ENCODE data around the gene PLEKHA4. TPM values are rescaled to one million over a fixed set of nuclear protein-coding genes. Genes with fewer than 3 reads are reported as not detected.
"Not testable (repeated sequence)": the region's sequence is repeated elsewhere in the genome, so short reads cannot be mapped to it uniquely, and the experiment has no call there.

The PLEKHA4 gene
- total RNA-seq, 1 donor from 2014 or later: 14.1 TPM

- Histone ChIP-seq H3K9ac (ENCODE audit: low read depth in 1 of 3, low read length in 3 of 3) (no peak overlapping the region), H3K36me3 (ENCODE audit: control insufficient read depth in 3 of 3, insufficient read depth in 3 of 3, low read length in 3 of 3) (no peaks in the 10 kb centered on the region), H3K4me3 (ENCODE audit: low read length in 3 of 3) (no peak overlapping the region), H3K4me1 (ENCODE audit: control insufficient read depth in 3 of 3, insufficient read depth in 3 of 3, low read length in 3 of 3) (peaks cover under 1 to 5% (median 2%) of the 10 kb centered on the region in 3 donors), H3K27me3 (ENCODE audit: control insufficient read depth in 3 of 3, insufficient read depth in 3 of 3, low read length in 3 of 3) (peaks cover 0 to 11% (median 6%) of the 10 kb centered on the region in 3 donors), H3K9me3 (ENCODE audit: control insufficient read depth in 3 of 3, low read length in 3 of 3) (no peaks in the 10 kb centered on the region), H3K27ac (ENCODE audit: low read depth, low read length) (no peak overlapping the region)
These were observed 22.1 kb upstream of the PLEKHA4 start for GRCh38 chr19:48890551-48890950.

- not testable (repeated sequence) for H3K36me3 ChIP-seq (ENCODE audit: control insufficient read depth in 3 of 3, insufficient read depth in 3 of 3, low read length in 3 of 3); H3K27ac ChIP-seq (ENCODE audit: low read depth, low read length); H3K27me3 ChIP-seq (ENCODE audit: control insufficient read depth in 3 of 3, insufficient read depth in 3 of 3, low read length in 3 of 3); H3K9me3 ChIP-seq (ENCODE audit: control insufficient read depth in 3 of 3, low read length in 3 of 3); H3K4me1 ChIP-seq (ENCODE audit: control insufficient read depth in 3 of 3, insufficient read depth in 3 of 3, low read length in 3 of 3); H3K4me3 ChIP-seq (ENCODE audit: low read length in 3 of 3); H3K9ac ChIP-seq (ENCODE audit: low read depth in 1 of 3, low read length in 3 of 3)
These were observed 21.1 kb upstream of the PLEKHA4 start for GRCh38 chr19:48889496-48889895.

- Histone ChIP-seq H3K9me3 (ENCODE audit: control insufficient read depth in 3 of 3, low read length in 3 of 3) (no peaks in the 10 kb centered on the region), H3K4me1 (ENCODE audit: control insufficient read depth in 3 of 3, insufficient read depth in 3 of 3, low read length in 3 of 3) (no peaks in the 10 kb centered on the region), H3K27ac (ENCODE audit: low read depth, low read length) (no peak overlapping the region), H3K27me3 (ENCODE audit: control insufficient read depth in 3 of 3, insufficient read depth in 3 of 3, low read length in 3 of 3) (no peaks in the 10 kb centered on the region), H3K4me3 (ENCODE audit: low read length in 3 of 3) (no peak overlapping the region), H3K36me3 (ENCODE audit: control insufficient read depth in 3 of 3, insufficient read depth in 3 of 3, low read length in 3 of 3) (no peaks in the 10 kb centered on the region), H3K9ac (ENCODE audit: low read depth in 1 of 3, low read length in 3 of 3) (no peak overlapping the region)
These were observed 19.6 kb upstream of the PLEKHA4 start for GRCh38 chr19:48887861-48888612.

GRCh38 chr19:48883726-48884125 lies 15.3 kb upstream of the PLEKHA4 start:
- Histone ChIP-seq H3K27ac (ENCODE audit: low read depth, low read length) (no peak overlapping the region), H3K4me3 (ENCODE audit: low read length in 3 of 3) (no peak overlapping the region), H3K9ac (ENCODE audit: low read depth in 1 of 3, low read length in 3 of 3) (no peak overlapping the region), H3K36me3 (ENCODE audit: control insufficient read depth in 3 of 3, insufficient read depth in 3 of 3, low read length in 3 of 3) (peaks cover 0 to 2% (median 0%) of the 10 kb centered on the region in 3 donors), H3K27me3 (ENCODE audit: control insufficient read depth in 3 of 3, insufficient read depth in 3 of 3, low read length in 3 of 3) (no peaks in the 10 kb centered on the region), H3K9me3 (ENCODE audit: control insufficient read depth in 3 of 3, low read length in 3 of 3) (no peaks in the 10 kb centered on the region), H3K4me1 (ENCODE audit: control insufficient read depth in 3 of 3, insufficient read depth in 3 of 3, low read length in 3 of 3) (peaks cover 0 to 1% (median 0%) of the 10 kb centered on the region in 3 donors)

- Histone ChIP-seq H3K4me1 (ENCODE audit: control insufficient read depth in 3 of 3, insufficient read depth in 3 of 3, low read length in 3 of 3) (peaks cover 3 to 12% (median 8%) of the 10 kb centered on the region in 3 donors), H3K9me3 (ENCODE audit: control insufficient read depth in 3 of 3, low read length in 3 of 3) (no peaks in the 10 kb centered on the region), H3K27me3 (ENCODE audit: control insufficient read depth in 3 of 3, insufficient read depth in 3 of 3, low read length in 3 of 3) (no peaks in the 10 kb centered on the region), H3K27ac (ENCODE audit: low read depth, low read length) (no peak overlapping the region), H3K4me3 (ENCODE audit: low read length in 3 of 3) (no peak overlapping the region), H3K36me3 (ENCODE audit: control insufficient read depth in 3 of 3, insufficient read depth in 3 of 3, low read length in 3 of 3) (peaks cover 2 to 7% (median 6%) of the 10 kb centered on the region in 3 donors), H3K9ac (ENCODE audit: low read depth in 1 of 3, low read length in 3 of 3) (no peak overlapping the region)
These were observed 13.6 kb upstream of the PLEKHA4 start for GRCh38 chr19:48881741-48882657.

GRCh38 chr19:48879696-48880095 lies 11.3 kb upstream of the PLEKHA4 start:
- not testable (repeated sequence) for H3K27me3 ChIP-seq (ENCODE audit: control insufficient read depth in 3 of 3, insufficient read depth in 3 of 3, low read length in 3 of 3); H3K4me3 ChIP-seq (ENCODE audit: low read length in 3 of 3); H3K27ac ChIP-seq (ENCODE audit: low read depth, low read length); H3K9ac ChIP-seq (ENCODE audit: low read depth in 1 of 3, low read length in 3 of 3); H3K9me3 ChIP-seq (ENCODE audit: control insufficient read depth in 3 of 3, low read length in 3 of 3)
- H3K4me1 ChIP-seq (ENCODE audit: control insufficient read depth in 3 of 3, insufficient read depth in 3 of 3, low read length in 3 of 3): peaks cover 20 to 25% (median 23%) of the 10 kb centered on the region in 3 donors
- H3K36me3 ChIP-seq (ENCODE audit: control insufficient read depth in 3 of 3, insufficient read depth in 3 of 3, low read length in 3 of 3): peaks cover 10 to 20% (median 20%) of the 10 kb centered on the region in 3 donors

GRCh38 chr19:48879025-48879637 lies 10.7 kb upstream of the PLEKHA4 start:
- H3K27ac ChIP-seq (ENCODE audit: low read depth, low read length): peak overlapping the region; percentile 51
- H3K4me1 ChIP-seq (ENCODE audit: control insufficient read depth in 3 of 3, insufficient read depth in 3 of 3, low read length in 3 of 3): peaks cover 25 to 30% (median 28%) of the 10 kb centered on the region in 3 donors
- peaks cover 16 to 26% (median 25%) of the 10 kb centered on the region in 3 donors for H3K36me3 ChIP-seq (ENCODE audit: control insufficient read depth in 3 of 3, insufficient read depth in 3 of 3, low read length in 3 of 3)

GRCh38 chr19:48878196-48879024 lies 10.0 kb upstream of the PLEKHA4 start:
- peak overlapping the region in 1 of 3 donors; percentile 16 for H3K9ac ChIP-seq (ENCODE audit: low read depth in 1 of 3, low read length in 3 of 3)
- H3K27me3 ChIP-seq (ENCODE audit: control insufficient read depth in 3 of 3, insufficient read depth in 3 of 3, low read length in 3 of 3): no peaks in the 10 kb centered on the region
- no peak overlapping the region for H3K4me3 ChIP-seq (ENCODE audit: low read length in 3 of 3)
- peaks cover 33 to 37% (median 35%) of the 10 kb centered on the region in 3 donors for H3K4me1 ChIP-seq (ENCODE audit: control insufficient read depth in 3 of 3, insufficient read depth in 3 of 3, low read length in 3 of 3)
- H3K36me3 ChIP-seq (ENCODE audit: control insufficient read depth in 3 of 3, insufficient read depth in 3 of 3, low read length in 3 of 3): peaks cover 23 to 33% (median 33%) of the 10 kb centered on the region in 3 donors
- peak overlapping the region; percentile 51 for H3K27ac ChIP-seq (ENCODE audit: low read depth, low read length)
- H3K9me3 ChIP-seq (ENCODE audit: control insufficient read depth in 3 of 3, low read length in 3 of 3): no peaks in the 10 kb centered on the region

More at GRCh38 chr19:48879025-48879637, 10.7 kb upstream of the PLEKHA4 start:
- Histone ChIP-seq H3K9ac (ENCODE audit: low read depth in 1 of 3, low read length in 3 of 3) (no peak overlapping the region), H3K9me3 (ENCODE audit: control insufficient read depth in 3 of 3, low read length in 3 of 3) (no peaks in the 10 kb centered on the region), H3K27me3 (ENCODE audit: control insufficient read depth in 3 of 3, insufficient read depth in 3 of 3, low read length in 3 of 3) (no peaks in the 10 kb centered on the region), H3K4me3 (ENCODE audit: low read length in 3 of 3) (no peak overlapping the region)

GRCh38 chr19:48877855-48878195 lies 9.4 kb upstream of the PLEKHA4 start:
- Histone ChIP-seq H3K27ac (ENCODE audit: low read depth, low read length) (peak overlapping the region; percentile 51), H3K9me3 (ENCODE audit: control insufficient read depth in 3 of 3, low read length in 3 of 3) (no peaks in the 10 kb centered on the region), H3K4me3 (ENCODE audit: low read length in 3 of 3) (no peak overlapping the region), H3K27me3 (ENCODE audit: control insufficient read depth in 3 of 3, insufficient read depth in 3 of 3, low read length in 3 of 3) (no peaks in the 10 kb centered on the region), H3K36me3 (ENCODE audit: control insufficient read depth in 3 of 3, insufficient read depth in 3 of 3, low read length in 3 of 3) (peaks cover 26 to 37% (median 35%) of the 10 kb centered on the region in 3 donors), H3K9ac (ENCODE audit: low read depth in 1 of 3, low read length in 3 of 3) (no peak overlapping the region), H3K4me1 (ENCODE audit: control insufficient read depth in 3 of 3, insufficient read depth in 3 of 3, low read length in 3 of 3) (peaks cover 36 to 40% (median 39%) of the 10 kb centered on the region in 3 donors)

Measured in skeletal muscle tissue (tissue), 4 donors.